GM12878 (cell line): ENCODE data around the gene NEK10.

Experiments
- EZH2 ChIP-seq: IDR thresholded peaks from 2 replicates; pipeline ENCODE4 v1.6.1; 2012; ENCODE audit warnings: low read depth, mild to moderate bottlenecking, control low read depth, inconsistent platforms, low read length, borderline replicate concordance; ENCODE audit not compliant: control insufficient read depth
- KAT2A ChIP-seq: conservative IDR thresholded peaks from 2 replicates; pipeline ENCODE4 v1.6.1; 2011; ENCODE audit warnings: low read depth, low read length; ENCODE audit not compliant: control insufficient read depth
- TAF1 ChIP-seq: IDR thresholded peaks from 2 replicates; pipeline ENCODE4 v1.6.1; 2011; ENCODE audit warnings: mild to moderate bottlenecking, low read depth, low read length, borderline replicate concordance
- TF ChIP-seq, protein P1 (sequence below), 3 experiments: IDR thresholded peaks in 2 of 3; conservative IDR thresholded peaks in 1 of 3; 2 replicates each; pipeline ENCODE4 v1.5.1; 2011; ENCODE audit warnings: low read depth in 3 of 3, low read length in 3 of 3, mild to moderate bottlenecking in 3 of 3, control low read depth in 2 of 3, moderate library complexity in 2 of 3, inconsistent platforms in 1 of 3, mixed read lengths in 1 of 3; ENCODE audit not compliant: control insufficient read depth in 2 of 3, insufficient read depth in 1 of 3; ENCODE audit errors: extremely low read depth in 1 of 3

DNA sequence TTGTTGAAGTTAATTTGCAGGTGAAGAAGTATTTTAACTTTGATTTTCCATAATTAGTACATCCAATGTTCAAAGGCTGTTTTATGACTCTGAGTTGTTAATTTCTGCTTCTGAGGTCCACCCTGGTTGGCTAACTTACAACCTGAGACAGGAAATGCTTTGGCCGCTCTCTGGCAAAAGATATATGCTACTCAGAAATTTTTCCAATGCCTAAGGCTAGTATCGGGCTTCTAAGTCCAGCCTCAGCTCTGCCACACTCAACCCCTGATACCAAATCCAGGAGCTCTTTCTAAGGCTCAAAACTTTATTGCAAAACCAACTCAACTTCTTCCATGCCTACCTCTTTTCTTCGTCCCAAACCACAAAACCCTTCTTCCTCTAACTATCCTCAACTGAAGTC, 192.9 kb downstream of the NEK10 start:
- no peak for TF ChIP-seq KAT2A
- no peak for TF ChIP-seq TAF1
- TF ChIP-seq, protein P1, sequence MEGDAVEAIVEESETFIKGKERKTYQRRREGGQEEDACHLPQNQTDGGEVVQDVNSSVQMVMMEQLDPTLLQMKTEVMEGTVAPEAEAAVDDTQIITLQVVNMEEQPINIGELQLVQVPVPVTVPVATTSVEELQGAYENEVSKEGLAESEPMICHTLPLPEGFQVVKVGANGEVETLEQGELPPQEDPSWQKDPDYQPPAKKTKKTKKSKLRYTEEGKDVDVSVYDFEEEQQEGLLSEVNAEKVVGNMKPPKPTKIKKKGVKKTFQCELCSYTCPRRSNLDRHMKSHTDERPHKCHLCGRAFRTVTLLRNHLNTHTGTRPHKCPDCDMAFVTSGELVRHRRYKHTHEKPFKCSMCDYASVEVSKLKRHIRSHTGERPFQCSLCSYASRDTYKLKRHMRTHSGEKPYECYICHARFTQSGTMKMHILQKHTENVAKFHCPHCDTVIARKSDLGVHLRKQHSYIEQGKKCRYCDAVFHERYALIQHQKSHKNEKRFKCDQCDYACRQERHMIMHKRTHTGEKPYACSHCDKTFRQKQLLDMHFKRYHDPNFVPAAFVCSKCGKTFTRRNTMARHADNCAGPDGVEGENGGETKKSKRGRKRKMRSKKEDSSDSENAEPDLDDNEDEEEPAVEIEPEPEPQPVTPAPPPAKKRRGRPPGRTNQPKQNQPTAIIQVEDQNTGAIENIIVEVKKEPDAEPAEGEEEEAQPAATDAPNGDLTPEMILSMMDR (IDR thresholded peaks at IDR 0.05 in 2 of 3, conservative IDR thresholded peaks at IDR 0.05 in 1 of 3; ENCODE audit: control insufficient read depth in 2 of 3, extremely low read depth in 1 of 3, insufficient read depth in 1 of 3, low read depth in 3 of 3, low read length in 3 of 3): no peak
- TF ChIP-seq EZH2: no peak
